Measurements from ENCODE around the gene TMEM25.

The TMEM25 gene

DNA sequence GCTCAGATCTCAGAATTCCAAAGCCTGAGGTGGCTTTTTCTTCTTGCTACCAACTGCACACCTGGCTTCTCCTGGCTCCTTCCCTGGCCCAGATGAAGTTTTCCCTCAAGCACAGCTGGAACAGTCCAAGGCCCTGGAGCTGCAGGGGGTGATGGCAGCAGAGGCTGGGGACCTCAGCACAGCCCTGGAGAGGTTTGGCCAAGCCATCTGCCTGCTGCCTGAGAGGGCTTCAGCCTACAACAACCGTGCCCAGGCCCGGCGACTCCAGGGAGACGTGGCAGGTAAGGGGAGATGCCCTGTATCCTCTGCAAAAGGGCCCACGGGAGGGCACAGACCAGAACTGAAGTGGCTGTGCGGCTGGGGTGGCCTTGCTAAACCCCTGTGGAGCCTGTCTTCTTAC, 2.5 kb upstream of the TMEM25 start:
- TF ChIP-seq, protein P1, sequence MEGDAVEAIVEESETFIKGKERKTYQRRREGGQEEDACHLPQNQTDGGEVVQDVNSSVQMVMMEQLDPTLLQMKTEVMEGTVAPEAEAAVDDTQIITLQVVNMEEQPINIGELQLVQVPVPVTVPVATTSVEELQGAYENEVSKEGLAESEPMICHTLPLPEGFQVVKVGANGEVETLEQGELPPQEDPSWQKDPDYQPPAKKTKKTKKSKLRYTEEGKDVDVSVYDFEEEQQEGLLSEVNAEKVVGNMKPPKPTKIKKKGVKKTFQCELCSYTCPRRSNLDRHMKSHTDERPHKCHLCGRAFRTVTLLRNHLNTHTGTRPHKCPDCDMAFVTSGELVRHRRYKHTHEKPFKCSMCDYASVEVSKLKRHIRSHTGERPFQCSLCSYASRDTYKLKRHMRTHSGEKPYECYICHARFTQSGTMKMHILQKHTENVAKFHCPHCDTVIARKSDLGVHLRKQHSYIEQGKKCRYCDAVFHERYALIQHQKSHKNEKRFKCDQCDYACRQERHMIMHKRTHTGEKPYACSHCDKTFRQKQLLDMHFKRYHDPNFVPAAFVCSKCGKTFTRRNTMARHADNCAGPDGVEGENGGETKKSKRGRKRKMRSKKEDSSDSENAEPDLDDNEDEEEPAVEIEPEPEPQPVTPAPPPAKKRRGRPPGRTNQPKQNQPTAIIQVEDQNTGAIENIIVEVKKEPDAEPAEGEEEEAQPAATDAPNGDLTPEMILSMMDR (IDR thresholded peaks at IDR 0.05; ENCODE audit: borderline replicate concordance, extremely low read depth, low read length, poor library complexity, severe bottlenecking): no peak
- no peak for TF ChIP-seq EZH2 (IDR thresholded peaks at IDR 0.05; ENCODE audit: borderline replicate concordance, low read depth, low read length, severe bottlenecking)
- Histone ChIP-seq H3K4me3 (ENCODE audit: low read depth in 1 of 2, low read length in 2 of 2) (no peak overlapping the region), H3K9ac (ENCODE audit: low read depth, low read length) (no peak overlapping the region), H3K79me2 (ENCODE audit: insufficient read depth, low read length) (no peaks in the 10 kb centered on the region), H3K27me3 (ENCODE audit: insufficient read depth, low read length, poor library complexity) (peaks cover 6% of the 10 kb centered on the region), H3K4me1 (ENCODE audit: insufficient read depth, low read length) (peaks cover 37% of the 10 kb centered on the region), H3K9me3 (ENCODE audit: insufficient read depth, low read length, severe bottlenecking) (no peaks in the 10 kb centered on the region), H4K20me1 (ENCODE audit: insufficient read depth, low read length) (peaks cover 9% of the 10 kb centered on the region; the same call in 1 of the 2 replicates), H3K4me2 (ENCODE audit: insufficient read depth, low read length) (no peak overlapping the region), H3K36me3 (ENCODE audit: insufficient read depth, low read length) (peaks cover 17% of the 10 kb centered on the region), H3K27ac (ENCODE audit: low read length) (no peak overlapping the region), H2AFZ (ENCODE audit: low read depth, low read length) (no peak overlapping the region)
- DNase-seq (no peak), ATAC-seq (ENCODE audit: insufficient read depth, low read depth) (no peak)

DNA sequence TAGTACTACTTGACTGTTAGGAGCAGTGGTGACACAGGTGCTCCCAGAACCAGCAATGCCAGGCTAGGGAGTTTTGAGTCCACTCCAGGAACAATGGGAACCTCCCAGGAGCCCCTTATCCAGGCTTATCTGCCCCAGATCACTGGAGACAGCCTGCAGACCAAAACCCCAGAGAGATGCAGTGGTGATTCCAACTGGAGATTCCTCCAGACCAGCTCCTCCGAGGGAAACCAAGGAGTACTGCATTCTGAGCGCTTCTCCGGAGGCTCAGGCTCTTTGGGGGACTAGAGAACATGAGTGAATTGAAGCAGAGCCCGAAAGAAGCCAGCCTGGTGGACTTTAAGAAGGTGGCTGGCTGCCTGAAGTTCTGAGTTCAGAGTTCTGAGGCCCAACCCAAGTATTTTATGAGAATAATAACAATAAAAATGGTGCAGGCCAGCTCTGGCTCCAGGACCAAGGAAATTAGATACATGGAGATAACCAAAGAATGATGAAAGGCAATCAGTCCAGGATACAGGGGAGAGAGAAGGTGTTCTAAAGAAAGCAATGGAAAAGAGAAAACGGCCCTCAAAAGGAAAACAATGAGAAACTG, 1.3 kb upstream of the TMEM25 start:
- H3K9me3 ChIP-seq (ENCODE audit: insufficient read depth, low read length, severe bottlenecking): no peaks in the 10 kb centered on the region
- H3K4me1 ChIP-seq (ENCODE audit: insufficient read depth, low read length): peaks cover 37% of the 10 kb centered on the region
- peaks cover 6% of the 10 kb centered on the region for H3K27me3 ChIP-seq (ENCODE audit: insufficient read depth, low read length, poor library complexity)
- peak overlapping the region; percentile 50 to 67; a peak in 3 of 4 replicates for H3K4me3 ChIP-seq (ENCODE audit: low read depth in 1 of 2, low read length in 2 of 2)
- H3K4me2 ChIP-seq (ENCODE audit: insufficient read depth, low read length): peak overlapping the region; percentile 67
- ATAC-seq (ENCODE audit: insufficient read depth, low read depth) (no peak), DNase-seq (no peak)
- TF ChIP-seq, protein P1 (IDR thresholded peaks at IDR 0.05; ENCODE audit: borderline replicate concordance, extremely low read depth, low read length, poor library complexity, severe bottlenecking): no peak
- no peak for TF ChIP-seq EZH2 (IDR thresholded peaks at IDR 0.05; ENCODE audit: borderline replicate concordance, low read depth, low read length, severe bottlenecking)
- H2AFZ ChIP-seq (ENCODE audit: low read depth, low read length): no peak overlapping the region
- H3K36me3 ChIP-seq (ENCODE audit: insufficient read depth, low read length): peaks cover 6% of the 10 kb centered on the region
- no peaks in the 10 kb centered on the region for H3K79me2 ChIP-seq (ENCODE audit: insufficient read depth, low read length)
- peak overlapping the region; percentile 64 for H3K9ac ChIP-seq (ENCODE audit: low read depth, low read length)
- H3K27ac ChIP-seq (ENCODE audit: low read length): no peak overlapping the region
- H4K20me1 ChIP-seq (ENCODE audit: insufficient read depth, low read length): 0 out of 2 replicates have a peak, but pooled peaks cover 4% of the 10 kb centered on the region

- H3K4me2 ChIP-seq (ENCODE audit: insufficient read depth, low read length): peak overlapping the region; percentile 67
- peak overlapping the region; percentile 50 to 67; a peak in 3 of 4 replicates for H3K4me3 ChIP-seq (ENCODE audit: low read depth in 1 of 2, low read length in 2 of 2)
- H3K4me1 ChIP-seq (ENCODE audit: insufficient read depth, low read length): peaks cover 37% of the 10 kb centered on the region
- no peaks in the 10 kb centered on the region for H3K9me3 ChIP-seq (ENCODE audit: insufficient read depth, low read length, severe bottlenecking)
- no peak for TF ChIP-seq EZH2 (IDR thresholded peaks at IDR 0.05; ENCODE audit: borderline replicate concordance, low read depth, low read length, severe bottlenecking)
- TF ChIP-seq, protein P1 (IDR thresholded peaks at IDR 0.05; ENCODE audit: borderline replicate concordance, extremely low read depth, low read length, poor library complexity, severe bottlenecking): no peak
- H3K36me3 ChIP-seq (ENCODE audit: insufficient read depth, low read length): peaks cover under 1% of the 10 kb centered on the region; the same call in 1 of the 2 replicates
- DNase-seq (no peak), ATAC-seq (ENCODE audit: insufficient read depth, low read depth) (no peak)
- peak overlapping the region; percentile 51 for H2AFZ ChIP-seq (ENCODE audit: low read depth, low read length)
- H3K27me3 ChIP-seq (ENCODE audit: insufficient read depth, low read length, poor library complexity): peaks cover 6% of the 10 kb centered on the region
- peak overlapping the region; percentile 64 for H3K9ac ChIP-seq (ENCODE audit: low read depth, low read length)
- no peaks in the 10 kb centered on the region for H3K79me2 ChIP-seq (ENCODE audit: insufficient read depth, low read length)
- H3K27ac ChIP-seq (ENCODE audit: low read length): no peak overlapping the region; the same call in 1 of the 2 replicates
- 0 out of 2 replicates have a peak, but pooled peaks cover 4% of the 10 kb centered on the region for H4K20me1 ChIP-seq (ENCODE audit: insufficient read depth, low read length)
Observed at GRCh38 chr11:118530180-118530682, 761 bp upstream of the TMEM25 start.

All from DND-41 (cell line).